Liver (tissue), 9 donors: ENCODE results near the gene THOP1. TPM values are rescaled to one million over a fixed set of nuclear protein-coding genes. Genes with fewer than 3 reads are reported as not detected.

Experiments used
- DNase-seq: peaks from one replicate; pipeline ENCODE4 v3.0.0-alpha.2; 2017; ENCODE audit warnings: low spot score
- H3K27ac ChIP-seq, 2 donors: one replicate each; pipeline ENCODE4 v1.7.0; 2013; ENCODE audit warnings: inconsistent platforms in 2 of 2, low read length in 2 of 2, control low read depth in 1 of 2, low read depth in 1 of 2, mild to moderate bottlenecking in 1 of 2
- H3K27me3 ChIP-seq, 4 donors: one replicate each; pipeline versions ENCODE4 v1.6.1 to v1.7.0; 2013; ENCODE audit warnings: low read length in 3 of 4, inconsistent platforms in 1 of 4, mild to moderate bottlenecking in 1 of 4, moderate library complexity in 1 of 4; ENCODE audit not compliant: control insufficient read depth in 4 of 4, insufficient read depth in 4 of 4
- H3K36me3 ChIP-seq, 4 donors: one replicate each; pipeline versions ENCODE4 v1.6.1 to v1.7.0; 2013; ENCODE audit warnings: low read length in 3 of 4, mild to moderate bottlenecking in 3 of 4, low read depth in 1 of 4, moderate library complexity in 1 of 4; ENCODE audit not compliant: control insufficient read depth in 4 of 4, insufficient read depth in 3 of 4
- H3K4me1 ChIP-seq, 4 donors: one replicate each; pipeline versions ENCODE4 v1.6.1 to v1.7.0; 2013; ENCODE audit warnings: low read length in 3 of 4, mild to moderate bottlenecking in 3 of 4, moderate library complexity in 1 of 4; ENCODE audit not compliant: control insufficient read depth in 4 of 4, insufficient read depth in 4 of 4
- H3K4me3 ChIP-seq, 3 donors: one replicate each; pipeline versions ENCODE4 v1.6.1 to v1.7.0; 2013; ENCODE audit warnings: low read length in 3 of 3, control low read depth in 1 of 3, low read depth in 1 of 3, mild to moderate bottlenecking in 1 of 3
- H3K9ac ChIP-seq, 2 donors: one replicate each; pipeline ENCODE4 v1.7.0; 2013; ENCODE audit warnings: low read length in 2 of 2, mild to moderate bottlenecking in 2 of 2, moderate library complexity in 2 of 2, control low read depth in 1 of 2, low read depth in 1 of 2
- H3K9me3 ChIP-seq, 4 donors: one replicate each; pipeline versions ENCODE4 v1.6.1 to v1.7.0; 2013; ENCODE audit warnings: low read length in 3 of 4; ENCODE audit not compliant: control insufficient read depth in 4 of 4
- ATF3 ChIP-seq: IDR thresholded peaks from 2 replicates; pipeline ENCODE4 v1.6.1; 2016; ENCODE audit warnings: antibody characterized with exemption
- FOXA1 ChIP-seq: IDR thresholded peaks from 2 replicates; pipeline ENCODE4 v1.6.1; 2016; ENCODE audit warnings: antibody characterized with exemption
- FOXA2 ChIP-seq: IDR thresholded peaks from 2 replicates; pipeline ENCODE4 v1.6.1; 2016; ENCODE audit warnings: antibody characterized with exemption
- HNF4A ChIP-seq, 2 donors: conservative IDR thresholded peaks; 2 replicates each; pipeline ENCODE4 v1.6.1; 2016; ENCODE audit warnings: antibody characterized with exemption in 2 of 2, mild to moderate bottlenecking in 2 of 2
- HNF4G ChIP-seq: IDR thresholded peaks from 2 replicates; pipeline ENCODE4 v1.6.1; 2016; ENCODE audit warnings: antibody characterized with exemption
- JUND ChIP-seq, 2 donors: IDR thresholded peaks; 2 replicates each; pipeline ENCODE4 v1.6.1; 2016; ENCODE audit warnings: antibody characterized with exemption in 2 of 2
- MAX ChIP-seq: IDR thresholded peaks from 2 replicates; pipeline ENCODE4 v1.6.1; 2016; ENCODE audit warnings: antibody characterized with exemption
- NR2F2 ChIP-seq: IDR thresholded peaks from 2 replicates; pipeline ENCODE4 v1.6.1; 2016; ENCODE audit warnings: antibody characterized with exemption
- RAD21 ChIP-seq, 2 donors: IDR thresholded peaks; 2 replicates each; pipeline ENCODE4 v1.6.1; 2016; ENCODE audit warnings: antibody characterized with exemption in 2 of 2, mild to moderate bottlenecking in 2 of 2
- SP1 ChIP-seq: IDR thresholded peaks from 2 replicates; pipeline ENCODE4 v1.6.1; 2018; ENCODE audit warnings: antibody characterized with exemption, mild to moderate bottlenecking
- TAF1 ChIP-seq: conservative IDR thresholded peaks from 2 replicates; pipeline ENCODE4 v1.6.1; 2016; ENCODE audit warnings: antibody characterized with exemption, mild to moderate bottlenecking
- ZBTB33 ChIP-seq: IDR thresholded peaks from 2 replicates; pipeline ENCODE4 v1.6.1; 2016; ENCODE audit warnings: antibody characterized with exemption
- WGBS: extraction: QIAGEN DNeasy Blood & Tissue Kit; methylation state at CpG from one replicate; pipeline ENCODE4 v1.1.7; 2013; 5-methylcytosine and 5-hydroxymethylcytosine counted together
- polyA plus RNA-seq, 2 donors: library from polyadenylated mRNA; stranded (reverse) in 1 of 2; unstranded in 1 of 2; fragments of 200-250 nt in 1 of 2; fragments of >200 nt in 1 of 2; fragmentation: Nextera tagmentation in 1 of 2; extraction: Ambion mirVana in 1 of 2; gene quantifications; one replicate each; pipeline versions ENCODE4 v1.2.1 to v1.2.3, GENCODE V29; 2013 to 2015
- total RNA-seq, 2 donors: library from RNA; depleted of rRNA; stranded (reverse); fragments of >200 nt; gene quantifications; one replicate each; pipeline ENCODE4 v1.2.3, GENCODE V29; 2014
- donor health status: healthy.
- donor health status: healthy.
- donor health status: healthy.
- donor health status: healthy.
- donor health status: healthy.

THOP1 gene
- total and polyA plus RNA-seq, 4 donors: 39.1 to 56.2 (median 44.7) TPM

GRCh38 chr19:2798733-2799132 lies 13.4 kb downstream of the THOP1 start:
- H3K9ac ChIP-seq: no peak overlapping the region
- H3K27ac ChIP-seq: peak overlapping the region in 1 of 2 donors; percentile 11
- H3K9me3 ChIP-seq: no peaks in the 10 kb centered on the region
- DNase-seq: no peak
- peaks cover 0 to 9% (median 6%) of the 10 kb centered on the region in 4 donors for H3K4me1 ChIP-seq
- H3K27me3 ChIP-seq: no peaks in the 10 kb centered on the region
- no peak for TF ChIP-seq FOXA2
- no peak for TF ChIP-seq TAF1
- no peak for TF ChIP-seq RAD21 (IDR thresholded peaks at IDR 0.05)
- TF ChIP-seq HNF4G: no peak
- TF ChIP-seq FOXA1: no peak
- peak; percentile 9 to 36 for TF ChIP-seq HNF4A (conservative IDR thresholded peaks at IDR 0.05)
- no peak for TF ChIP-seq ZBTB33
- peaks cover 0 to 28% (median 6%) of the 10 kb centered on the region in 4 donors for H3K36me3 ChIP-seq
- WGBS: 71% methylated on average over 7 of the region's 7 CpGs
- no peak overlapping the region for H3K4me3 ChIP-seq

GRCh38 chr19:2799273-2800020 lies 14.1 kb downstream of the THOP1 start:
- Histone ChIP-seq H3K27me3 (no peaks in the 10 kb centered on the region), H3K36me3 (peaks cover 0 to 28% (median 6%) of the 10 kb centered on the region in 4 donors), H3K4me1 (peaks cover 0 to 9% (median 6%) of the 10 kb centered on the region in 4 donors), H3K9ac (no peak overlapping the region), H3K4me3 (no peak overlapping the region), H3K9me3 (no peaks in the 10 kb centered on the region), H3K27ac (no peak overlapping the region)
- DNase-seq: no peak
- no peak for TF ChIP-seq RAD21 (IDR thresholded peaks at IDR 0.05)
- no peak for TF ChIP-seq SP1
- TF ChIP-seq MAX: no peak
- no peak for TF ChIP-seq NR2F2
- TF ChIP-seq JUND (IDR thresholded peaks at IDR 0.05): no peak
- no peak for TF ChIP-seq ATF3
- no peak for TF ChIP-seq TAF1
- WGBS: 96% methylated on average over 41 of the region's 41 CpGs

- no peak for DNase-seq
- TF ChIP-seq RAD21 (IDR thresholded peaks at IDR 0.05): no peak
- no peaks in the 10 kb centered on the region for H3K9me3 ChIP-seq
- 95% methylated on average over 22 of the region's 22 CpGs for WGBS
- peaks cover 0 to 9% (median 6%) of the 10 kb centered on the region in 4 donors for H3K4me1 ChIP-seq
- no peak overlapping the region for H3K4me3 ChIP-seq
- H3K9ac ChIP-seq: no peak overlapping the region
- H3K36me3 ChIP-seq: peaks cover 0 to 35% (median 6%) of the 10 kb centered on the region in 4 donors
- H3K27ac ChIP-seq: no peak overlapping the region
- no peaks in the 10 kb centered on the region for H3K27me3 ChIP-seq
These were observed 15.2 kb downstream of the THOP1 start for GRCh38 chr19:2800506-2800905.
